ENCODE measurements around the gene SETD7. TPM values are rescaled to one million over a fixed set of nuclear protein-coding genes. Genes with fewer than 3 reads are reported as not detected.
"Not testable (repeated sequence)": the region's sequence is repeated elsewhere in the genome, so short reads cannot be mapped to it uniquely, and the experiment has no call there.

The SETD7 gene
- total RNA-seq, 1 donor from 2014 or later, result 11.9 TPM

DNA sequence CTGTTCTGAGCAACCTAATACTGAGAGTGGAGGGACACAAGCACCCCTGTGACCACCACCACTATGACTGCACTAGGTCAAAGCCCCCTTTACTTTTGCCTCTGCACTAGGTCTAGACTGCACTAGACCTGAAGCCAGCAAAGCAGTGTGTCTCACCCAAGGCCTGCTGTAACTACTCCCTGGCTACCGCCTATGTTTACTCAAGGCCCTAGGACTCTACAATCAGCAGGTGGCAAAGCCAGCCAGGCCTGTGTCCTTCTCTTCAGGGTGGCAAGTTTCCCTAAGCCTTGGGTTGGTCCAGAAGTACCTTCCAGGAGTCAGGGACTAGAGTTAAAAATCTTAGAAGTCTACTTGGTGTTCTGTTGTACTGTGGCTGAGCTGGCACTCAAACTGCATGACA lies 86.2 kb downstream of the SETD7 start:
- Mint-ChIP-seq H3K4me3 (ENCODE audit: low read depth) (no peak overlapping the region), H3K9me3 (ENCODE audit: low read depth) (peaks cover 22% of the 10 kb centered on the region), H3K27ac (peak overlapping the region; percentile 58), H3K4me1 (ENCODE audit: low read depth) (peaks cover 2% of the 10 kb centered on the region), H3K36me3 (ENCODE audit: insufficient read depth) (peaks cover 48% of the 10 kb centered on the region), H3K27me3 (no peaks in the 10 kb centered on the region)
- DNase-seq (ENCODE audit: low spot score, unreplicated experiment), result no peak
- TF ChIP-seq, protein P1, sequence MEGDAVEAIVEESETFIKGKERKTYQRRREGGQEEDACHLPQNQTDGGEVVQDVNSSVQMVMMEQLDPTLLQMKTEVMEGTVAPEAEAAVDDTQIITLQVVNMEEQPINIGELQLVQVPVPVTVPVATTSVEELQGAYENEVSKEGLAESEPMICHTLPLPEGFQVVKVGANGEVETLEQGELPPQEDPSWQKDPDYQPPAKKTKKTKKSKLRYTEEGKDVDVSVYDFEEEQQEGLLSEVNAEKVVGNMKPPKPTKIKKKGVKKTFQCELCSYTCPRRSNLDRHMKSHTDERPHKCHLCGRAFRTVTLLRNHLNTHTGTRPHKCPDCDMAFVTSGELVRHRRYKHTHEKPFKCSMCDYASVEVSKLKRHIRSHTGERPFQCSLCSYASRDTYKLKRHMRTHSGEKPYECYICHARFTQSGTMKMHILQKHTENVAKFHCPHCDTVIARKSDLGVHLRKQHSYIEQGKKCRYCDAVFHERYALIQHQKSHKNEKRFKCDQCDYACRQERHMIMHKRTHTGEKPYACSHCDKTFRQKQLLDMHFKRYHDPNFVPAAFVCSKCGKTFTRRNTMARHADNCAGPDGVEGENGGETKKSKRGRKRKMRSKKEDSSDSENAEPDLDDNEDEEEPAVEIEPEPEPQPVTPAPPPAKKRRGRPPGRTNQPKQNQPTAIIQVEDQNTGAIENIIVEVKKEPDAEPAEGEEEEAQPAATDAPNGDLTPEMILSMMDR (IDR thresholded peaks at IDR 0.05; ENCODE audit: unreplicated experiment), result no peak

DNA sequence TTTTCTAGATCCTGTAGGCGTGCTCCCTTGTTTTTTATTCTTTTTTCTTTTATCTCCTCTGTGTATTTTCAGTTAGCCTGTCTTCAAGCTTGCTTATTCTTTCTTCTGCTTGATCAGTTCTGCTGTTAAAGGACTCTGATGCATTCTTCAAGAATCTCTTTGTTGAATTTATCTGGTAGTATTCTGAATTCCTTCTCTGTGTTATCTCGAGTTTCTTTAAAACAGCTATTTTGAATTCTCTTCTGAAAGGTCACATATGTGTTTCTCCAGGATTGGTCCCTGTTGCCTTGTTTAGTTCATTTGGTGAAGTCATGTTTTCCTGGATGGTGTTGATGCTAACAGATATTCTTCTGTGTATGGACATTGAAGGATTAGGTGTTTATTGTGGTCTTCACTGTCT lies 86.8 kb downstream of the SETD7 start:
- TF ChIP-seq, protein P1 (IDR thresholded peaks at IDR 0.05; ENCODE audit: unreplicated experiment), result no peak
- Mint-ChIP-seq H3K9me3 (ENCODE audit: low read depth) (peaks cover 22% of the 10 kb centered on the region), H3K27me3 (no peaks in the 10 kb centered on the region), H3K4me3 (ENCODE audit: low read depth) (no peak overlapping the region), H3K36me3 (ENCODE audit: insufficient read depth) (peaks cover 47% of the 10 kb centered on the region), H3K4me1 (ENCODE audit: low read depth) (peaks cover 2% of the 10 kb centered on the region), H3K27ac (peak overlapping the region; percentile 85)
- no peak for DNase-seq (ENCODE audit: low spot score, unreplicated experiment)

DNA sequence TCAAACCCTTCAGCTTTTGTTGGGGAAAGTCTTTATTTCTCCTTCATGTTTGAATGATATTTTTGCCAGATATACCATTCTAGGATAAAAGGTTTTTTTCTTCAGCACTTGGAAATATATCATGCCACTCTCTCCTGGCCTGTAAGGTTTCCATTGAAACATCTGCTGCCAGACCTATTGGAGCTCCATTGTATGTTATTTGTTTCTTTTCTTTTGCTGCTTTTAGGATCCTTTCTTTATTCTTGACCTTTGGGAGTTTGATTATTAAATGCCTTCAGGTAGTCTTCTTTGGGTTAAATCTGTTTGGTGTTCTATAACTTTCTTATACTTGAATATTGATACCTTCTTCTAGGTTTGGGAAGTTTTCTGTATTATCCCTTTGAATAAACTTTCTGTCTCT lies 87.3 kb downstream of the SETD7 start:
- not testable (repeated sequence) for H3K4me1 Mint-ChIP-seq (ENCODE audit: low read depth); H3K27me3 Mint-ChIP-seq; DNase-seq (ENCODE audit: low spot score, unreplicated experiment); H3K4me3 Mint-ChIP-seq (ENCODE audit: low read depth); H3K27ac Mint-ChIP-seq
- Mint-ChIP-seq H3K9me3 (ENCODE audit: low read depth) (peaks cover 22% of the 10 kb centered on the region), H3K36me3 (ENCODE audit: insufficient read depth) (peaks cover 51% of the 10 kb centered on the region)

DNA sequence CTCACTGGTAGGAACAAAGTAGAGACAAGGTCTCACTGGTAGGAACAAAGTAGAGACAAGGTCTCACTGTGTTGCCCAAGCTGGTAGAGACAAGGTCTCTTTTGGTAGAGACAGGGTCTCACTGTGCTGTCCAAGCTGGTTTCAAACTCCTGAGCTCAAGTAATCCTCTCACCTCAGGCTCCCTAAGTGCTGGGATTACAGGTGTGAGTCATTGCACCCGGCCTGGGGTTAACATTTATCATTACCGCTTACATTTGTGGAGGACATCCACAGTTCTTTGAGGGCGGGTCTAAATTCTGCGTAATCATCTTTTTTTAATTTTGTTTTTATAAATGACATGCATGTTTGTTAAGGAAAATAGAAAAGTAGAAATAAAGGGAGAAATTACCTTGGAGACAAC lies 90.1 kb downstream of the SETD7 start:
- no peak overlapping the region for H3K4me3 Mint-ChIP-seq (ENCODE audit: low read depth)
- peaks cover 34% of the 10 kb centered on the region for H3K36me3 Mint-ChIP-seq (ENCODE audit: insufficient read depth)
- peaks cover 16% of the 10 kb centered on the region for H3K9me3 Mint-ChIP-seq (ENCODE audit: low read depth)
- no peak overlapping the region for H3K27ac Mint-ChIP-seq
- TF ChIP-seq, protein P1 (IDR thresholded peaks at IDR 0.05; ENCODE audit: unreplicated experiment), result no peak
- H3K27me3 Mint-ChIP-seq, result no peaks in the 10 kb centered on the region
- no peak for DNase-seq (ENCODE audit: low spot score, unreplicated experiment)
- peaks cover 4% of the 10 kb centered on the region for H3K4me1 Mint-ChIP-seq (ENCODE audit: low read depth)

DNA sequence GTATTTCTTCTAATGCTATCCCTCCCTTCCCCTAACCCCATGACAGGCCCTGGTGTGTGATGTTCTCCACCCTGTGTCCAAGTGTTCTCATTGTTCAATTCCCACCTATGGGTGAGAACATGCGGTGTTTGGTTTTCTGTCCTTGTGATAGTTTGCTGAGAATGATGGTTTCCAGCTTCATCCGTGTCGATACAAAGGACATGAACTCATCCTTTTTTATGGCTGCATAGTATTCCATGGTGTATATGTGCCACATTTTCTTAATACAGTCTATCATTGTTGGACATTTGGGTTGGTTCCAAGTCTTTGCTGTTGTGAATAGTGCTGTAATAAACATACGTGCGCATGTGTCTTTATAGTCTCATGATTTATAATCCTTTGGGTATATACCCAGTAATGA lies 91.5 kb downstream of the SETD7 start:
- DNase-seq (ENCODE audit: low spot score, unreplicated experiment); H3K4me1 Mint-ChIP-seq (ENCODE audit: low read depth); H3K27me3 Mint-ChIP-seq: not testable (repeated sequence)

DNA sequence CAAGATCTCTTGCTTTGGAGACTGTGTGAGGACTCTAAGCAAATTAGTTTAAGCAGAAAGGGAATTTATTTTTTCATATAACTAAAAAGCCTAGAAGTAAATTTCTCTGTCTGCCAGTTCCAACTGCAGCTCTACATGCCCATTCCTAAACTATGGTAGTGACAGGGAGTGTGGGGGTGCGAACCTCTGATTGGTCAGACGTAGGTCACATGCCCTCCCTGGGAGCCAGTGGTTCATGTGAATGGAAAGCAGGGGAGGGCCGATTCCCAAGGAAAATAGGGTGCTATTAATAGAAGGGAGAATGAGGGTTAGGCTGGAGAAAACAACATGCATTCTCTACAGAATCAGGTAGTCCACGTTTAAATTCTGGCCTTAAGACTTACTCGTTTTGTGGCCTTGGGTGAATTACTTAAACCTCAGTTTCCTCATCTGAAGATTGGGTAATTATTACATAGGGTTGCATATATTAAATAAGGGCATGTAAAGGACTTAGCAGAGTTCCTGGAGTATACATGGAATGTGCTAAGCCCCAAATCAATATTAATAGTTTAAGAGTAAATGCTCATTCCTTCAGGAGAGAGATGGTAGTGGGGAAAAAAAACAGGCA lies 94.9 kb downstream of the SETD7 start:
- Mint-ChIP-seq H3K4me3 (ENCODE audit: low read depth) (no peak overlapping the region), H3K9me3 (ENCODE audit: low read depth) (no peaks in the 10 kb centered on the region), H3K27me3 (no peaks in the 10 kb centered on the region), H3K4me1 (ENCODE audit: low read depth) (peaks cover 36% of the 10 kb centered on the region), H3K36me3 (ENCODE audit: insufficient read depth) (peaks cover 11% of the 10 kb centered on the region), H3K27ac (peak overlapping the region; percentile 67)
- no peak for DNase-seq (ENCODE audit: low spot score, unreplicated experiment)
- TF ChIP-seq, protein P1 (IDR thresholded peaks at IDR 0.05; ENCODE audit: unreplicated experiment), result no peak

More for the DNA sequence above, 91.5 kb downstream of the SETD7 start:
- not testable (repeated sequence) for H3K4me3 Mint-ChIP-seq (ENCODE audit: low read depth); H3K27ac Mint-ChIP-seq
- H3K36me3 Mint-ChIP-seq (ENCODE audit: insufficient read depth), result peaks cover 24% of the 10 kb centered on the region
- H3K9me3 Mint-ChIP-seq (ENCODE audit: low read depth), result peaks cover 13% of the 10 kb centered on the region
